H9 (cell line): ENCODE results near the gene FSTL4. TPM values are rescaled to one million over a fixed set of nuclear protein-coding genes. Genes with fewer than 3 reads are reported as not detected.

Experiments
- DNase-seq: peaks from one replicate; pipeline ENCODE4 v3.0.0-alpha.2; 2017
- H2AFZ ChIP-seq: one replicate; pipeline ENCODE4 v1.6.1; 2013; ENCODE audit warnings: mild to moderate bottlenecking, low read length, control low read depth, moderate library complexity
- H2AK5ac ChIP-seq: 2 replicates; pipeline ENCODE4 v1.6.1; 2013; ENCODE audit warnings: low read length, control low read depth, mixed read lengths; ENCODE audit not compliant: insufficient read length
- H2BK120ac ChIP-seq: one replicate; pipeline ENCODE4 v1.6.1; 2013; ENCODE audit warnings: low read depth, mild to moderate bottlenecking, low read length, control low read depth, inconsistent platforms; ENCODE audit not compliant: poor library complexity, severe bottlenecking
- H2BK12ac ChIP-seq: 2 replicates; pipeline ENCODE4 v1.6.1; 2013; ENCODE audit warnings: low read length, control low read depth, mixed read lengths, low read depth; ENCODE audit not compliant: insufficient read length
- H2BK15ac ChIP-seq: 2 replicates; pipeline ENCODE4 v1.6.1; 2013; ENCODE audit warnings: low read depth, low read length, control low read depth
- H2BK20ac ChIP-seq: one replicate; pipeline ENCODE4 v1.6.1; 2013; ENCODE audit warnings: low read depth, mild to moderate bottlenecking, low read length, control low read depth, inconsistent platforms; ENCODE audit not compliant: poor library complexity, severe bottlenecking
- H2BK5ac ChIP-seq: 2 replicates; pipeline ENCODE4 v1.6.1; 2013; ENCODE audit warnings: low read length, control low read depth, mixed read lengths; ENCODE audit not compliant: insufficient read length
- H3K14ac ChIP-seq: 2 replicates; pipeline ENCODE4 v1.6.1; 2013; ENCODE audit warnings: low read length, control low read depth; ENCODE audit not compliant: insufficient read depth
- H3K18ac ChIP-seq: 2 replicates; pipeline ENCODE4 v1.6.1; 2013; ENCODE audit warnings: low read depth, mild to moderate bottlenecking, mixed read lengths, low read length, control low read depth; ENCODE audit not compliant: insufficient read length
- H3K23ac ChIP-seq: 2 replicates; pipeline ENCODE4 v1.6.1; 2013; ENCODE audit warnings: low read length, control low read depth, mixed read lengths, low read depth; ENCODE audit not compliant: insufficient read length
- H3K23me2 ChIP-seq: 2 replicates; pipeline ENCODE4 v1.6.1; 2013; ENCODE audit warnings: low read depth, mild to moderate bottlenecking, mixed read lengths, low read length, control low read depth; ENCODE audit not compliant: insufficient read length, poor library complexity, severe bottlenecking
- H3K27ac ChIP-seq: 2 replicates; pipeline ENCODE4 v1.5.1; 2013; ENCODE audit warnings: low read length, control low read depth, mixed read lengths, low read depth; ENCODE audit not compliant: insufficient read length
- H3K27me3 ChIP-seq: 2 replicates; pipeline ENCODE4 v1.6.1; 2013; ENCODE audit warnings: low read length, control low read depth, inconsistent platforms; ENCODE audit not compliant: insufficient read depth
- H3K4ac ChIP-seq: 2 replicates; pipeline ENCODE4 v1.6.1; 2013; ENCODE audit warnings: low read depth, mild to moderate bottlenecking, control low read depth, inconsistent platforms, low read length, moderate library complexity
- H3K4me1 ChIP-seq: 2 replicates; pipeline ENCODE4 v1.6.1; 2013; ENCODE audit warnings: low read length, control low read depth, inconsistent platforms; ENCODE audit not compliant: insufficient read depth
- H3K4me2 ChIP-seq: 2 replicates; pipeline ENCODE4 v1.6.1; 2013; ENCODE audit warnings: low read length, control low read depth, mixed read lengths; ENCODE audit not compliant: insufficient read length, insufficient read depth
- H3K56ac ChIP-seq: 2 replicates; pipeline ENCODE4 v1.6.1; 2013; ENCODE audit warnings: low read depth, mild to moderate bottlenecking, mixed read lengths, low read length, control low read depth; ENCODE audit not compliant: insufficient read length
- H3K79me1 ChIP-seq: 2 replicates; pipeline ENCODE4 v1.6.1; 2013; ENCODE audit warnings: low read depth, mild to moderate bottlenecking, moderate library complexity, low read length, control low read depth, inconsistent platforms; ENCODE audit not compliant: insufficient read depth, poor library complexity, severe bottlenecking
- H3K79me2 ChIP-seq: 2 replicates; pipeline ENCODE4 v1.6.1; 2013; ENCODE audit warnings: low read length, control low read depth, inconsistent platforms; ENCODE audit not compliant: insufficient read depth
- H3K9ac ChIP-seq: 2 replicates; pipeline ENCODE4 v1.6.1; 2013; ENCODE audit warnings: low read length, control low read depth, mixed read lengths; ENCODE audit not compliant: insufficient read length; ENCODE audit errors: extremely low read depth
- H3K9me3 ChIP-seq: one replicate; pipeline ENCODE4 v1.6.1; 2013; ENCODE audit warnings: low read depth, low read length, inconsistent platforms; ENCODE audit not compliant: control insufficient read depth
- H3T11ph ChIP-seq: one replicate; pipeline ENCODE4 v1.6.1; 2013; ENCODE audit warnings: mild to moderate bottlenecking, low read length, control low read depth, inconsistent platforms
- H4K20me1 ChIP-seq: one replicate; pipeline ENCODE4 v1.6.1; 2013; ENCODE audit not compliant: control insufficient read depth, insufficient read length, insufficient read depth
- H4K5ac ChIP-seq: 2 replicates; pipeline ENCODE4 v1.6.1; 2013; ENCODE audit warnings: low read depth, mild to moderate bottlenecking, mixed read lengths, low read length, control low read depth; ENCODE audit not compliant: insufficient read length
- H4K8ac ChIP-seq: replicated peaks from 2 replicates; pipeline ENCODE4 v1.6.1; 2013; ENCODE audit warnings: low read length, control low read depth, mixed read lengths, low read depth; ENCODE audit not compliant: insufficient read length
- H4K91ac ChIP-seq: 2 replicates; pipeline ENCODE4 v1.6.1; 2013; ENCODE audit warnings: low read depth, mild to moderate bottlenecking, moderate library complexity, mixed read lengths, low read length, control low read depth; ENCODE audit not compliant: insufficient read length
- H3K27ac Mint-ChIP-seq, 3 experiments: 2 replicates in 2 of 3; 3 replicates in 1 of 3; pipeline ENCODE4 v1.8.0; 2020 to 2021; ENCODE audit warnings: mixed read lengths in 3 of 3, mild to moderate bottlenecking in 1 of 3, moderate library complexity in 1 of 3
- H3K27me3 Mint-ChIP-seq: 2 replicates; pipeline ENCODE4 v1.8.0; 2021; ENCODE audit warnings: low read depth, mild to moderate bottlenecking, moderate library complexity, mixed read lengths
- H3K36me3 Mint-ChIP-seq, 3 experiments: 2 replicates in 2 of 3; 3 replicates in 1 of 3; pipeline ENCODE4 v1.8.0; 2020 to 2021; ENCODE audit warnings: low read depth in 3 of 3, mixed read lengths in 3 of 3; ENCODE audit not compliant: insufficient read depth in 1 of 3
- H3K4me1 Mint-ChIP-seq, 2 experiments: 2 replicates each; pipeline ENCODE4 v1.8.0; 2020; ENCODE audit warnings: mixed read lengths in 2 of 2
- H3K4me3 Mint-ChIP-seq, 2 experiments: 2 replicates in 1 of 2; 3 replicates in 1 of 2; pipeline ENCODE4 v1.8.0; 2020 to 2021; ENCODE audit warnings: mild to moderate bottlenecking in 2 of 2, mixed read lengths in 2 of 2, moderate library complexity in 1 of 2
- H3K9me3 Mint-ChIP-seq, 2 experiments: 2 replicates in 1 of 2; 3 replicates in 1 of 2; pipeline ENCODE4 v1.8.0; 2020; ENCODE audit warnings: mild to moderate bottlenecking in 2 of 2, mixed read lengths in 2 of 2, moderate library complexity in 1 of 2
- WGBS: extraction: QIAGEN DNeasy Blood & Tissue Kit; methylation state at CpG from one replicate; pipeline ENCODE4 v1.1.7; 2013; ENCODE audit warnings: missing lambda C conversion rate, low lambda C conversion rate, mixed read lengths; ENCODE audit not compliant: insufficient read length; ENCODE audit errors: extremely low coverage; 5-methylcytosine and 5-hydroxymethylcytosine counted together
- total RNA-seq: library from RNA; stranded (reverse); gene quantifications from 2 replicates; pipeline ENCODE4 v1.2.1, GENCODE V29; 2021
- TF ChIP-seq, protein P1 (sequence below): fragments of 200-600 bp; sonication (generic); conservative IDR thresholded peaks from 3 replicates; pipeline ENCODE4 v1.8.0; 2021; ENCODE audit warnings: antibody characterized with exemption, mild to moderate bottlenecking

The FSTL4 gene
- total RNA-seq, 1 experiment from 2014 or later: 5.7 TPM

DNA sequence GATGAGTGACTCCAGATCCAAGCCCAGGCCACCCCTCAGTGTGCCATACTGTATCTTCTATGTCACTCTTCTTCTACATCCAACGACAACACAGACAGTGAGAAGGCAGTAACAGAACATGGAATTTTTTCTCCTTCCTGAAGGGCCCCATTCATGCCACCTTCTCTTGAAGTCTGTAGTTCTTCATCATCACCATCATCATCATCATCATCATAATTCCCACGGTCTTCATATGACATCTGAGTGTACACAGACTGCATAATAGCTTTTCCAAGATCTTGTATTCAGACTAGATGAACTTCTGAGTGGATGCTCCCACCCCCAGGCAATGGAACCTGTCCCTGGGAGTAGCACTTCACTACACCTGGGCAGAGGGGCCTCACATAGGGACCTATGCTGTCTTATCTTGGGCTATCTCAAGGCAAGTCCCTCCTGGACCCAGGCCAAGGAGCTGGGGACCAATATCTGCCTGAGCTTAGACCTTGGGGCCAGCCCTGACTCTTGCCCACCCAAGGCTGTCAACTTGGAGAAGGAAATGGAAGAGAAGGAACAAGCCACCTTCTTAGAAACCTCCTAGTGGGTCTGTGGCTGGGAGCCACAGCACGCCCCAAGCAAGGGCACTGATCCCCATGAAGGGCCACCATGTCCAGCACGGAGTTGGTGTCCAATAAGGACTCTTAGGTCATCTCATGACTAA, 159.1 kb downstream of the FSTL4 start:
- TF ChIP-seq, protein P1, sequence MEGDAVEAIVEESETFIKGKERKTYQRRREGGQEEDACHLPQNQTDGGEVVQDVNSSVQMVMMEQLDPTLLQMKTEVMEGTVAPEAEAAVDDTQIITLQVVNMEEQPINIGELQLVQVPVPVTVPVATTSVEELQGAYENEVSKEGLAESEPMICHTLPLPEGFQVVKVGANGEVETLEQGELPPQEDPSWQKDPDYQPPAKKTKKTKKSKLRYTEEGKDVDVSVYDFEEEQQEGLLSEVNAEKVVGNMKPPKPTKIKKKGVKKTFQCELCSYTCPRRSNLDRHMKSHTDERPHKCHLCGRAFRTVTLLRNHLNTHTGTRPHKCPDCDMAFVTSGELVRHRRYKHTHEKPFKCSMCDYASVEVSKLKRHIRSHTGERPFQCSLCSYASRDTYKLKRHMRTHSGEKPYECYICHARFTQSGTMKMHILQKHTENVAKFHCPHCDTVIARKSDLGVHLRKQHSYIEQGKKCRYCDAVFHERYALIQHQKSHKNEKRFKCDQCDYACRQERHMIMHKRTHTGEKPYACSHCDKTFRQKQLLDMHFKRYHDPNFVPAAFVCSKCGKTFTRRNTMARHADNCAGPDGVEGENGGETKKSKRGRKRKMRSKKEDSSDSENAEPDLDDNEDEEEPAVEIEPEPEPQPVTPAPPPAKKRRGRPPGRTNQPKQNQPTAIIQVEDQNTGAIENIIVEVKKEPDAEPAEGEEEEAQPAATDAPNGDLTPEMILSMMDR: no peak
- Mint-ChIP-seq H3K4me1 (peaks cover 9 to 15% of the 10 kb centered on the region in 2 experiments), H3K9me3 (no peaks in the 10 kb centered on the region; a peak in 2 of 5 replicates), H3K4me3 (no peak overlapping the region), H3K27me3 (no peaks in the 10 kb centered on the region; the same call in 1 of the 2 replicates), H3K27ac (peak overlapping the region in 1 of 3 experiments; percentile 48; a peak in 1 of 7 replicates), H3K36me3 (no peaks in the 10 kb centered on the region)
- H3K23me2 ChIP-seq: no peaks in the 10 kb centered on the region
- no peaks in the 10 kb centered on the region for H3K4me1 ChIP-seq
- no peak overlapping the region for H3K23ac ChIP-seq
- WGBS: no CpG with 5 or more reads among the region's 4 CpGs
- H2AK5ac ChIP-seq: no peak overlapping the region
- no peak overlapping the region for H3K4me2 ChIP-seq
- no peaks in the 10 kb centered on the region for H3K9me3 ChIP-seq
- no peak overlapping the region for H3K27ac ChIP-seq
- H3K56ac ChIP-seq: no peak overlapping the region
- H3K79me2 ChIP-seq: no peaks in the 10 kb centered on the region
- H4K8ac ChIP-seq: no peak overlapping the region
- no peak overlapping the region for H2BK120ac ChIP-seq
- no peak overlapping the region for H2BK20ac ChIP-seq
- no peak overlapping the region for H3K4ac ChIP-seq
- no peak overlapping the region for H2BK15ac ChIP-seq
- no peak overlapping the region for H3K14ac ChIP-seq
- H4K20me1 ChIP-seq: no peaks in the 10 kb centered on the region
- H3K79me1 ChIP-seq: no peaks in the 10 kb centered on the region
- H3K9ac ChIP-seq: no peak overlapping the region
- H3K27me3 ChIP-seq: no peaks in the 10 kb centered on the region
- peak overlapping the region; percentile 13 for H4K91ac ChIP-seq
- no peak overlapping the region for H2BK12ac ChIP-seq
- peak; percentile 10 for DNase-seq
- no peak overlapping the region for H4K5ac ChIP-seq
- H2BK5ac ChIP-seq: no peak overlapping the region
- H2AFZ ChIP-seq: no peak overlapping the region
- no peak overlapping the region for H3K18ac ChIP-seq
- H3T11ph ChIP-seq: no peak overlapping the region
